Measurements from ENCODE around the gene GABRR1. TPM values are rescaled to one million over a fixed set of nuclear protein-coding genes. Genes with fewer than 3 reads are reported as not detected.

GABRR1 gene
- total RNA-seq, 1 experiment from 2014 or later, result not detected

GRCh38 chr6:89242574-89243330, 25.6 kb upstream of the GABRR1 start:
- Histone ChIP-seq H4K20me1 (ENCODE audit: insufficient read depth) (no peaks in the 10 kb centered on the region), H3K27me3 (ENCODE audit: insufficient read depth, low read length) (no peaks in the 10 kb centered on the region), H3K4me1 (ENCODE audit: control insufficient read depth in 1 of 2, insufficient read depth in 2 of 2, low read length in 2 of 2) (no peaks in the 10 kb centered on the region), H3K9me3 (ENCODE audit: control insufficient read depth in 1 of 2, insufficient read depth in 1 of 2, low read depth in 1 of 2, low read length in 2 of 2) (no peaks in the 10 kb centered on the region), H3K36me3 (ENCODE audit: control insufficient read depth in 1 of 2, insufficient read depth in 2 of 2, low read length in 2 of 2) (no peaks in the 10 kb centered on the region), H3K79me2 (ENCODE audit: insufficient read depth, low read length) (no peaks in the 10 kb centered on the region), H3K4me2 (ENCODE audit: low read length) (no peak overlapping the region), H3K27ac (ENCODE audit: low read depth, low read length) (no peak overlapping the region), H2AFZ (ENCODE audit: low read depth, low read length, poor library complexity, severe bottlenecking) (peak overlapping the region; percentile 59), H3K9me2 (ENCODE audit: insufficient read depth) (no peaks in the 10 kb centered on the region; the same call in 1 of the 2 replicates), H3K4me3 (replicated peaks in 1 of 2; ENCODE audit: low read depth in 1 of 2, low read length in 2 of 2) (no peak overlapping the region), H3K9ac (ENCODE audit: low read length) (no peak overlapping the region)
- BruUV-seq (replicated peaks), result no TSS peak
- ChIA-PET POLR2A (interaction anchor here (0.6 to 1.0 kb wide), 2 partner anchors 260 to 1907 kb away, joined by 3 read pairs; no protein-coding TSS in a partner anchor), CTCF (interaction anchor here (0.6 to 3.3 kb wide), 8 partner anchors 10 to 375 kb away, joined by 3 to 43 read pairs (median 3); no protein-coding TSS in a partner anchor), RAD21 (ENCODE audit: low non-redundant PET in 1 of 2, low total read pairs in 2 of 2, uncharacterized antibody in 2 of 2, unreplicated experiment in 2 of 2) (interaction anchor here (0.6 to 1.2 kb wide), 6 partner anchors 122 to 343 kb away, joined by 3 to 10 read pairs (median 5); no protein-coding TSS in a partner anchor)
- intact Hi-C loops (cut with micrococcal nuclease), result loop anchor here (1.0 kb wide), 2 partner anchors 120 to 260 kb away; no protein-coding TSS in a partner anchor
- ATAC-seq, result peak; percentile 86
- DNase-seq (ENCODE audit: low read depth, low spot score), result peak; percentile 59
- no peak for TF ChIP-seq YY1 (IDR thresholded peaks at IDR 0.05; ENCODE audit: extremely low read depth, insufficient replicate concordance, low read depth, low read length)
- peak; percentile 86 for TF ChIP-seq RAD21 (IDR thresholded peaks at IDR 0.05; ENCODE audit: low read depth)
- no peak for TF ChIP-seq ZBTB33 (IDR thresholded peaks at IDR 0.05; ENCODE audit: extremely low read depth, insufficient replicate concordance, low read length)
- TF ChIP-seq, protein P1, sequence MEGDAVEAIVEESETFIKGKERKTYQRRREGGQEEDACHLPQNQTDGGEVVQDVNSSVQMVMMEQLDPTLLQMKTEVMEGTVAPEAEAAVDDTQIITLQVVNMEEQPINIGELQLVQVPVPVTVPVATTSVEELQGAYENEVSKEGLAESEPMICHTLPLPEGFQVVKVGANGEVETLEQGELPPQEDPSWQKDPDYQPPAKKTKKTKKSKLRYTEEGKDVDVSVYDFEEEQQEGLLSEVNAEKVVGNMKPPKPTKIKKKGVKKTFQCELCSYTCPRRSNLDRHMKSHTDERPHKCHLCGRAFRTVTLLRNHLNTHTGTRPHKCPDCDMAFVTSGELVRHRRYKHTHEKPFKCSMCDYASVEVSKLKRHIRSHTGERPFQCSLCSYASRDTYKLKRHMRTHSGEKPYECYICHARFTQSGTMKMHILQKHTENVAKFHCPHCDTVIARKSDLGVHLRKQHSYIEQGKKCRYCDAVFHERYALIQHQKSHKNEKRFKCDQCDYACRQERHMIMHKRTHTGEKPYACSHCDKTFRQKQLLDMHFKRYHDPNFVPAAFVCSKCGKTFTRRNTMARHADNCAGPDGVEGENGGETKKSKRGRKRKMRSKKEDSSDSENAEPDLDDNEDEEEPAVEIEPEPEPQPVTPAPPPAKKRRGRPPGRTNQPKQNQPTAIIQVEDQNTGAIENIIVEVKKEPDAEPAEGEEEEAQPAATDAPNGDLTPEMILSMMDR (IDR thresholded peaks at IDR 0.05 in 2 of 3, conservative IDR thresholded peaks at IDR 0.05 in 1 of 3; ENCODE audit: borderline replicate concordance in 1 of 3, insufficient read depth in 1 of 3, low read depth in 2 of 3, low read length in 2 of 3), result peak; percentile 46 to 74 (median 52); a peak in 5 of 6 replicates
- no peak for TF ChIP-seq SP1 (IDR thresholded peaks at IDR 0.05; ENCODE audit: low read depth)
- TF ChIP-seq POLR2AphosphoS5 (IDR thresholded peaks at IDR 0.05; ENCODE audit: low read depth, low read length), result no peak
- TF ChIP-seq SRF (IDR thresholded peaks at IDR 0.05; ENCODE audit: low read depth), result no peak
- no peak for TF ChIP-seq TCF7L2 (IDR thresholded peaks at IDR 0.05; ENCODE audit: borderline replicate concordance, extremely low read depth, insufficient read depth, insufficient read length)
- TF ChIP-seq ZNF274 (IDR thresholded peaks at IDR 0.05; ENCODE audit: low read depth, low read length), result no peak
- no peak for TF ChIP-seq EZH2 (IDR thresholded peaks at IDR 0.05)
- no peak for TF ChIP-seq ZFX (IDR thresholded peaks at IDR 0.05)
- no peak for TF ChIP-seq ELF1 (IDR thresholded peaks at IDR 0.05; ENCODE audit: borderline replicate concordance, low read depth)
- peak; percentile 29; the same call in 1 of the 2 replicates for TF ChIP-seq CBX3 (IDR thresholded peaks at IDR 0.05; ENCODE audit: low read depth)
- TF ChIP-seq EZH2phosphoT487 (IDR thresholded peaks at IDR 0.05; ENCODE audit: borderline replicate concordance), result no peak
- TF ChIP-seq, protein P2, sequence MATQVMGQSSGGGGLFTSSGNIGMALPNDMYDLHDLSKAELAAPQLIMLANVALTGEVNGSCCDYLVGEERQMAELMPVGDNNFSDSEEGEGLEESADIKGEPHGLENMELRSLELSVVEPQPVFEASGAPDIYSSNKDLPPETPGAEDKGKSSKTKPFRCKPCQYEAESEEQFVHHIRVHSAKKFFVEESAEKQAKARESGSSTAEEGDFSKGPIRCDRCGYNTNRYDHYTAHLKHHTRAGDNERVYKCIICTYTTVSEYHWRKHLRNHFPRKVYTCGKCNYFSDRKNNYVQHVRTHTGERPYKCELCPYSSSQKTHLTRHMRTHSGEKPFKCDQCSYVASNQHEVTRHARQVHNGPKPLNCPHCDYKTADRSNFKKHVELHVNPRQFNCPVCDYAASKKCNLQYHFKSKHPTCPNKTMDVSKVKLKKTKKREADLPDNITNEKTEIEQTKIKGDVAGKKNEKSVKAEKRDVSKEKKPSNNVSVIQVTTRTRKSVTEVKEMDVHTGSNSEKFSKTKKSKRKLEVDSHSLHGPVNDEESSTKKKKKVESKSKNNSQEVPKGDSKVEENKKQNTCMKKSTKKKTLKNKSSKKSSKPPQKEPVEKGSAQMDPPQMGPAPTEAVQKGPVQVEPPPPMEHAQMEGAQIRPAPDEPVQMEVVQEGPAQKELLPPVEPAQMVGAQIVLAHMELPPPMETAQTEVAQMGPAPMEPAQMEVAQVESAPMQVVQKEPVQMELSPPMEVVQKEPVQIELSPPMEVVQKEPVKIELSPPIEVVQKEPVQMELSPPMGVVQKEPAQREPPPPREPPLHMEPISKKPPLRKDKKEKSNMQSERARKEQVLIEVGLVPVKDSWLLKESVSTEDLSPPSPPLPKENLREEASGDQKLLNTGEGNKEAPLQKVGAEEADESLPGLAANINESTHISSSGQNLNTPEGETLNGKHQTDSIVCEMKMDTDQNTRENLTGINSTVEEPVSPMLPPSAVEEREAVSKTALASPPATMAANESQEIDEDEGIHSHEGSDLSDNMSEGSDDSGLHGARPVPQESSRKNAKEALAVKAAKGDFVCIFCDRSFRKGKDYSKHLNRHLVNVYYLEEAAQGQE (IDR thresholded peaks at IDR 0.05; ENCODE audit: low read depth), result no peak
- TF ChIP-seq FOSL1 (IDR thresholded peaks at IDR 0.05; ENCODE audit: low read depth), result no peak
- TF ChIP-seq, protein P3, sequence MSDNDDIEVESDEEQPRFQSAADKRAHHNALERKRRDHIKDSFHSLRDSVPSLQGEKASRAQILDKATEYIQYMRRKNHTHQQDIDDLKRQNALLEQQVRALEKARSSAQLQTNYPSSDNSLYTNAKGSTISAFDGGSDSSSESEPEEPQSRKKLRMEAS (IDR thresholded peaks at IDR 0.05), result no peak
- TF ChIP-seq CEBPB (IDR thresholded peaks at IDR 0.05; ENCODE audit: low read depth), result no peak

Measured in HCT116 (cell line).